Nephron (organoid): ENCODE results near the gene KDM4B.
A peak's percentile ranks its signal among the peaks of the same experiment; 100 is the strongest.

ENCODE experiments used
- H3K27ac Mint-ChIP-seq, 3 experiments: 2 replicates each; pipeline ENCODE4 v1.8.0; 2020; ENCODE audit warnings: mixed read lengths in 3 of 3, mild to moderate bottlenecking in 2 of 3, moderate library complexity in 1 of 3
- H3K27me3 Mint-ChIP-seq: 2 replicates; pipeline ENCODE4 v1.8.0; 2021; ENCODE audit warnings: low read depth, mild to moderate bottlenecking, moderate library complexity, mixed read lengths
- H3K36me3 Mint-ChIP-seq: 2 replicates; pipeline ENCODE4 v1.8.0; 2020; ENCODE audit warnings: low read depth, mixed read lengths
- H3K4me1 Mint-ChIP-seq: 2 replicates; pipeline ENCODE4 v1.8.0; 2020; ENCODE audit warnings: mixed read lengths
- H3K4me3 Mint-ChIP-seq, 3 experiments: 2 replicates each; pipeline ENCODE4 v1.8.0; 2020; ENCODE audit warnings: mild to moderate bottlenecking in 3 of 3, mixed read lengths in 3 of 3, moderate library complexity in 2 of 3
- H3K9me3 Mint-ChIP-seq: 2 replicates; pipeline ENCODE4 v1.8.0; 2020; ENCODE audit warnings: mixed read lengths
- TF ChIP-seq, protein P1 (sequence below), 3 experiments: fragments of 200-600 bp; sonication (generic); IDR thresholded peaks; one replicate each; pipeline ENCODE4 v1.5.0; 2021; ENCODE audit warnings: antibody characterized with exemption in 3 of 3; ENCODE audit not compliant: unreplicated experiment in 3 of 3

KDM4B gene

DNA sequence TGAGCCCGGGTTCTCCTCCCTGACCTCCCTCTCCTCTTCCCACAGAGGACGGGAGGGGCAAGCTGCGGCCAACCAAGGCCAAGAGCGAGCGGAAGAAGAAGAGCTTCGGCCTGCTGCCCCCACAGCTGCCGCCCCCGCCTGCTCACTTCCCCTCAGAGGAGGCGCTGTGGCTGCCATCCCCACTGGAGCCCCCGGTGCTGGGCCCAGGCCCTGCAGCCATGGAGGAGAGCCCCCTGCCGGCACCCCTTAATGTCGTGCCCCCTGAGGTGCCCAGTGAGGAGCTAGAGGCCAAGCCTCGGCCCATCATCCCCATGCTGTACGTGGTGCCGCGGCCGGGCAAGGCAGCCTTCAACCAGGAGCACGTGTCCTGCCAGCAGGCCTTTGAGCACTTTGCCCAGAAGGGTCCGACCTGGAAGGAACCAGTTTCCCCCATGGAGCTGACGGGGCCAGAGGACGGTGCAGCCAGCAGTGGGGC, 162.2 kb downstream of the KDM4B start:
- no peak overlapping the region for H3K4me3 Mint-ChIP-seq
- TF ChIP-seq, protein P1, sequence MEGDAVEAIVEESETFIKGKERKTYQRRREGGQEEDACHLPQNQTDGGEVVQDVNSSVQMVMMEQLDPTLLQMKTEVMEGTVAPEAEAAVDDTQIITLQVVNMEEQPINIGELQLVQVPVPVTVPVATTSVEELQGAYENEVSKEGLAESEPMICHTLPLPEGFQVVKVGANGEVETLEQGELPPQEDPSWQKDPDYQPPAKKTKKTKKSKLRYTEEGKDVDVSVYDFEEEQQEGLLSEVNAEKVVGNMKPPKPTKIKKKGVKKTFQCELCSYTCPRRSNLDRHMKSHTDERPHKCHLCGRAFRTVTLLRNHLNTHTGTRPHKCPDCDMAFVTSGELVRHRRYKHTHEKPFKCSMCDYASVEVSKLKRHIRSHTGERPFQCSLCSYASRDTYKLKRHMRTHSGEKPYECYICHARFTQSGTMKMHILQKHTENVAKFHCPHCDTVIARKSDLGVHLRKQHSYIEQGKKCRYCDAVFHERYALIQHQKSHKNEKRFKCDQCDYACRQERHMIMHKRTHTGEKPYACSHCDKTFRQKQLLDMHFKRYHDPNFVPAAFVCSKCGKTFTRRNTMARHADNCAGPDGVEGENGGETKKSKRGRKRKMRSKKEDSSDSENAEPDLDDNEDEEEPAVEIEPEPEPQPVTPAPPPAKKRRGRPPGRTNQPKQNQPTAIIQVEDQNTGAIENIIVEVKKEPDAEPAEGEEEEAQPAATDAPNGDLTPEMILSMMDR (IDR thresholded peaks at IDR 0.05; ENCODE audit: unreplicated experiment in 3 of 3): no peak

DNA sequence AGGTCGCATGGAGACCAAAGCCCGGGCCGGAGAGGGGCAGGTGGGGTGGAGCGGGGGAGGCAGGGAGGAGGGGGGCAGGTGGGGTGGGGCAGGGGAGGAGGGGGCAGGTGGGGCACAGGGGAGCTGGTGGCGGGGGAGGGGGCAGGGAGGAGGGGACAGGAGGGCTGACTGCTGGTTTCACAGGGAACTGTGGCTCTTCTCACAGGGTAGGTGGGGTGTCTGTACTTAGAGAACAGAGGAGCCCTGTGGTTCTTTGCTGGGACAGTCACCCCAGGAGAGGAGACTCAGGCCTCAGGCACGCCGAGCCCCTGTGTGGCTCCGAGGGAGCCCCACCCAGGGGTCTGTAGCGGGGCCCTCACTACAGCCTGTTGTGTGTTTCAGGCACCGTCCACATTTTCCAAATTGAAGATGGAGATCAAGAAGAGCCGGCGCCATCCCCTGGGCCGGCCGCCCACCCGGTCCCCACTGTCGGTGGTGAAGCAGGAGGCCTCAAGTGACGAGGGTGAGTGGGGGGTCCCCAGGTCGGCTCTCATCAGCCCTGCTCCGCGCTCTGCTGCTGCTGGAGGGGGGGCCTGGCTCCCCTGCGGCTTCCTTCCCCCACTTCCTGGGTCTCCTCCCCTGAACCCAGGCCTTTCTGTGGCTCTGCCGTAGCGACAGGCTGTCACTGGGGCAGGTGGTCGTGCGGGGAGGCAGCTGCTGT, 162.7 kb downstream of the KDM4B start:
- Mint-ChIP-seq H3K36me3 (peaks cover 8% of the 10 kb centered on the region), H3K4me1 (peaks cover 35% of the 10 kb centered on the region), H3K27me3 (no peaks in the 10 kb centered on the region), H3K27ac (peak overlapping the region; percentile 75 to 83 (median 82)), H3K9me3 (no peaks in the 10 kb centered on the region), H3K4me3 (peak overlapping the region in 1 of 3 experiments; percentile 46)
- TF ChIP-seq, protein P1 (IDR thresholded peaks at IDR 0.05; ENCODE audit: unreplicated experiment in 3 of 3): no peak

More for the DNA sequence above, 162.2 kb downstream of the KDM4B start:
- Mint-ChIP-seq H3K4me1 (peaks cover 35% of the 10 kb centered on the region), H3K27ac (peak overlapping the region in 2 of 3 experiments; percentile 50 to 54), H3K27me3 (no peaks in the 10 kb centered on the region), H3K9me3 (no peaks in the 10 kb centered on the region), H3K36me3 (peaks cover 8% of the 10 kb centered on the region)

DNA sequence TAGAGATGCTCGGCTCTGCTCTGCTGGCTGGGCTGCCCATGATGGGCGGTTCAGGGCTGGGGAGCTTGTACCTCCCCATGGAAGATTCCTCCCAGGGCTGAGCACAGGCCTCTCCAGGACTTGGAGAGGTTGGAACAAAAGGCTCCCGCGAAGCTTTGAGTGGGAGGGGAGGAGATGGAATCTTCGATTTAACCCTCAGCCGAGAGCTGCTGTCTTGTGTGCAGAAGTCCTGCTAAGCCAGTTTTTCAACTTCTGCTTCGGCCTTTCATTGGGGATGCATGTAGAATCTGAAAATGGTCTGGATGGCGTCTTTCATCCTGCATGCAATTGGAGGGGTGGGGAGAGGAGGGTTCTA, 163.3 kb downstream of the KDM4B start:
- peak overlapping the region; percentile 75 to 83 (median 82) for H3K27ac Mint-ChIP-seq
- TF ChIP-seq, protein P1 (IDR thresholded peaks at IDR 0.05; ENCODE audit: unreplicated experiment in 3 of 3): no peak
- no peak overlapping the region for H3K4me3 Mint-ChIP-seq

DNA sequence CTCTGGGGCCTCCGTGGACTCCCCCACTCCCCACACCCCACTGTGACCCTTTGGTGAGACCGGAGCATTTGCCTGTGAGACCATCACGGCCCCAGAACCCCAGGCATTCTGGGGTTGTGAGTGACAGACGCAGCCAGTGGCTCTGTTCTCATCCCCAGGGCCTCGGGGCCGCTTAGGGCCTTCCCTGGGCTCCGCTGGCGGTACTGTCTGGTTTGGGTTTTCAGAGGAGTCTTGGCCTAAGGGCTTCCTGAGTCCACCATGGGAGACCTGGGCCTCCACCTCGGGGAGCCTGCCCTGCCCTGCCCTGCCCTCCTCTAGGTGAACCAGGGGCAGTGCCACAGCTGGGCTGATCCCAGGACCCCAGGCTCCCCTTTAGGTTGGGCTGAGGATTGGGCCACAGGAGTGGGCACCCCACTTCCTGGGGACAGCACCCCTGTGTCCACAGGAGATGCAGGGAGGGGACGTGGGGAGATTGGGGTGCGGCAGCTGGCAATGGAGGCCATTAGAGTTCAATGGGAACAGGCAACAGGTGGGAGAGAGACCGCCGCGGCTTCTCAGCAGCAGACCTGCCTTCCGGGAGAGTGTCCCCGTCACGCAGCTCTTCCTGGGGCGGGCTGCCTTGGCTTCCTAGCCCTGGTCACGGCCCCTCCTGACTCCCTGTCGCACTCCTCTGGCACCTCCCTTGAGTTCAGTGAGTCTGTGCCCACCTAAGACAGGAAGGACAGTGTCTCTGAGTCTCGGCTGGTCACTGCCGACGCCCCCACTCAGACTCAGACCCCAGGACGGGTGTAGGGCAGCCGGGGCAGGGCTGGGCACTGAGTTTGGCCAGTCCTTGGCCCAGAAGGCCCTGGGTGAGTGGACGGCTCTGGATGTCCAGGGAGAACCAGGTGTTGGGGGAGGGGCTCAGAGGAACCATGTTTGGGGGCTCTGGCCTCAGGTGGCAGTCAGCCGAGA, 164.1 kb downstream of the KDM4B start:
- Mint-ChIP-seq H3K27ac (peak overlapping the region in 2 of 3 experiments; percentile 82 to 83), H3K4me1 (peaks cover 35% of the 10 kb centered on the region), H3K27me3 (no peaks in the 10 kb centered on the region), H3K36me3 (peaks cover 12% of the 10 kb centered on the region), H3K9me3 (no peaks in the 10 kb centered on the region), H3K4me3 (no peak overlapping the region)
- TF ChIP-seq, protein P1 (IDR thresholded peaks at IDR 0.05; ENCODE audit: unreplicated experiment in 3 of 3): no peak

More for the DNA sequence above, 163.3 kb downstream of the KDM4B start:
- Mint-ChIP-seq H3K4me1 (peaks cover 35% of the 10 kb centered on the region), H3K27me3 (no peaks in the 10 kb centered on the region), H3K36me3 (peaks cover 12% of the 10 kb centered on the region), H3K9me3 (no peaks in the 10 kb centered on the region)

DNA sequence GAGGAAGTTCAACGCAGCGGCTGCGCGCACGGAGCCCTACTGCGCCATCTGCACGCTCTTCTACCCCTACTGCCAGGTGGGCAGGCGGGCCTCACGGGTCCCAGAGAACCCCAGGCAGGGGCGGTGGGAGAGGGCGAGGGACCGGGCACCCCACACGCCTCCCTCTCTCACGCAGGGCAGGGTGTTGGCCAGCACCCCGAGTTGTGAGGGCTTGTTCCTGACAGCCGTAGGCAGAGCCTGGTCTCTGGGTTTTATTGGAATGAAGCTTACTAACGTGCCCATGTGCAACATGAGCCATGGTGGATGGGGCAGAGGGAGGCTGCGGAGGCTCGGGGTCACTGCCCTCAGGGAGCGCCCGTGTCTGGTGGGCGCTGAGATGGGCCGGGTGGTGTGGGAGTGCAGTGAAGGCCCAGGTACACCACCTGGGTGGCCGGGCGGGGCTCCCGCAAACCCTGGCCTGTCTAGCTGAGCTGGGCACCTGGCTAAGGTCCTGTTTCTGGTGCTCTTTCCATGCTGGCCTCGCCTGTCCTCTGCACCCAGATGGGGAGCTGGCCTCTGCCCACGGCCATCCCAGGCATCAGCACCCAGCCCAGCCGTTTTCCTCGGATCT, 165.2 kb downstream of the KDM4B start:
- H3K4me1 Mint-ChIP-seq: peaks cover 28% of the 10 kb centered on the region
- H3K9me3 Mint-ChIP-seq: no peaks in the 10 kb centered on the region
- H3K27ac Mint-ChIP-seq: no peak overlapping the region
- H3K36me3 Mint-ChIP-seq: peaks cover 22% of the 10 kb centered on the region
- TF ChIP-seq, protein P1 (IDR thresholded peaks at IDR 0.05; ENCODE audit: unreplicated experiment in 3 of 3): no peak
- H3K4me3 Mint-ChIP-seq: no peak overlapping the region
- no peaks in the 10 kb centered on the region for H3K27me3 Mint-ChIP-seq
